B cell (primary cell): ENCODE data around the gene USP9X. TPM values are rescaled to one million over a fixed set of nuclear protein-coding genes. Genes with fewer than 3 reads are reported as not detected.

Source experiments
- ATAC-seq: fragments of 200-7000 bp; cut with Tn5 transposase; one replicate; pipeline ENCODE4 v1.10.0; 2021; ENCODE audit warnings: low read depth, mild to moderate bottlenecking, moderate number of reproducible peaks, moderate library complexity
- CTCF ChIA-PET: fragments of 350-600 bp; sonication (Branson Sonifier 250); formaldehyde crosslinking; loops from one replicate; lab custom pipeline; 2021; ENCODE audit warnings: antibody characterized with exemption, inconsistent platforms; lab: Charles Lee
- POLR2A ChIA-PET: fragments of 350-600 bp; sonication (Branson Sonifier 250); formaldehyde crosslinking; loops from one replicate; lab custom pipeline; 2021; ENCODE audit warnings: antibody characterized with exemption; lab: Charles Lee
- DNase-seq: peaks from one replicate; pipeline ENCODE4 v3.0.0; 2013
- H2AFZ ChIP-seq: 2 replicates; pipeline ENCODE4 v1.6.1; 2012; ENCODE audit warnings: mild to moderate bottlenecking, low read depth, low read length; ENCODE audit not compliant: insufficient read depth, poor library complexity, severe bottlenecking
- H3K27ac ChIP-seq, 2 donors: 1 replicate in 1 of 2; 2 replicates in 1 of 2; pipeline ENCODE4 v1.5.1; 2012 to 2013; ENCODE audit warnings: low read length in 2 of 2, mild to moderate bottlenecking in 2 of 2, moderate library complexity in 1 of 2
- H3K27me3 ChIP-seq, 4 experiments: fragments of 200-600 bp in 1 of 4; sonication (generic) in 1 of 4; replicated peaks in 1 of 4; 1 replicate in 2 of 4; 2 replicates in 2 of 4; pipeline versions ENCODE4 v1.6.1 to v1.7.0; 2013 to 2016; ENCODE audit warnings: low read length in 3 of 4, mild to moderate bottlenecking in 2 of 4, mixed read lengths in 1 of 4, moderate library complexity in 1 of 4; ENCODE audit not compliant: insufficient read depth in 4 of 4, control insufficient read depth in 3 of 4; ENCODE audit errors: control extremely low read depth in 1 of 4
- H3K36me3 ChIP-seq, 2 experiments: replicated peaks in 1 of 2; 1 replicate in 1 of 2; 2 replicates in 1 of 2; pipeline versions ENCODE4 v1.6.1 to v1.7.1; 2013; ENCODE audit warnings: low read length in 1 of 2; ENCODE audit not compliant: insufficient read depth in 2 of 2, control insufficient read depth in 1 of 2; ENCODE audit errors: control extremely low read depth in 1 of 2, extremely low read depth in 1 of 2
- H3K4me1 ChIP-seq, 2 donors: fragments of 200-600 bp in 1 of 2; sonication (generic) in 1 of 2; 1 replicate in 1 of 2; 2 replicates in 1 of 2; pipeline versions ENCODE4 v1.5.1 to v1.6.1; 2013 to 2017; ENCODE audit warnings: low read length in 2 of 2; ENCODE audit not compliant: control insufficient read depth in 2 of 2, insufficient read depth in 2 of 2
- H3K4me2 ChIP-seq: replicated peaks from 2 replicates; pipeline ENCODE3; 2012; ENCODE audit warnings: mild to moderate bottlenecking, low read depth, low read length; ENCODE audit not compliant: poor library complexity, severe bottlenecking
- H3K4me3 ChIP-seq, 5 experiments: fragments of 200-600 bp in 1 of 5; sonication (generic) in 1 of 5; 1 replicate in 3 of 5; 2 replicates in 2 of 5; pipeline versions ENCODE4 v1.5.1 to v1.7.0; 2011 to 2016; ENCODE audit warnings: low read length in 4 of 5, mild to moderate bottlenecking in 4 of 5, low read depth in 2 of 5, control low read depth in 1 of 5, moderate library complexity in 1 of 5; ENCODE audit not compliant: insufficient read depth in 1 of 5; ENCODE audit errors: control extremely low read depth in 1 of 5, extremely low read depth in 1 of 5
- H3K79me2 ChIP-seq: fragments of 200-600 bp; sonication (generic); one replicate; pipeline ENCODE4 v1.6.0; 2016; ENCODE audit warnings: low read length; ENCODE audit not compliant: control insufficient read depth, insufficient read depth
- H3K9ac ChIP-seq: fragments of 200-600 bp; sonication (generic); 2 replicates; pipeline ENCODE4 v1.6.1; 2017; ENCODE audit warnings: mild to moderate bottlenecking, low read length, moderate library complexity
- H3K9me3 ChIP-seq, 3 donors: one replicate each; pipeline versions ENCODE4 v1.6.1 to v1.7.1; 2013; ENCODE audit warnings: low read length in 2 of 3; ENCODE audit not compliant: control insufficient read depth in 2 of 3, insufficient read depth in 1 of 3; ENCODE audit errors: control extremely low read depth in 1 of 3
- H4K20me1 ChIP-seq: 2 replicates; pipeline ENCODE4 v1.6.0; 2012; ENCODE audit warnings: mild to moderate bottlenecking, low read length; ENCODE audit not compliant: insufficient read depth, control insufficient read depth, poor library complexity, severe bottlenecking
- H3K27ac Mint-ChIP-seq: one replicate; pipeline ENCODE4 v1.8.0; 2021; ENCODE audit warnings: mixed read lengths
- H3K27me3 Mint-ChIP-seq: one replicate; pipeline ENCODE4 v1.8.0; 2021; ENCODE audit warnings: mixed read lengths
- H3K4me1 Mint-ChIP-seq: one replicate; pipeline ENCODE4 v1.8.0; 2021; ENCODE audit warnings: mixed read lengths
- H3K4me3 Mint-ChIP-seq: one replicate; pipeline ENCODE4 v1.8.0; 2021; ENCODE audit warnings: mixed read lengths
- H3K9me3 Mint-ChIP-seq: one replicate; pipeline ENCODE4 v1.8.0; 2022; ENCODE audit warnings: mixed read lengths; ENCODE audit not compliant: insufficient read depth
- CTCF ChIP-seq: fragments of 200-600 bp; IDR thresholded peaks from one replicate; pipeline ENCODE4 v1.8.0; 2022; ENCODE audit warnings: antibody characterized with exemption, mild to moderate bottlenecking
- EZH2 ChIP-seq: IDR thresholded peaks from 2 replicates; pipeline ENCODE4 v1.6.1; 2012; ENCODE audit warnings: borderline replicate concordance, low read depth, mild to moderate bottlenecking, moderate library complexity, low read length; ENCODE audit not compliant: insufficient read depth, poor library complexity, severe bottlenecking
- WGBS: methylation state at CpG from one replicate; pipeline ENCODE4 v1.1.5; 2013; ENCODE audit warnings: missing lambda C conversion rate; ENCODE audit not compliant: insufficient coverage; 5-methylcytosine and 5-hydroxymethylcytosine counted together
- intact Hi-C: fragments of 100-400 bp; cut with micrococcal nuclease; formaldehyde crosslinking; loops from one replicate; pipeline ENCODE4 v1.10.0; 2022
- polyA plus RNA-seq: library from polyadenylated mRNA; depleted of rRNA; stranded (reverse); fragments of >200 nt; gene quantifications from 2 replicates; pipeline ENCODE4 v1.2.3, GENCODE V29; 2012
- total RNA-seq, 2 donors: library from RNA; stranded (reverse); fragments of 120-200 nt in 1 of 2; gene quantifications; 1 replicate in 1 of 2; 2 replicates in 1 of 2; pipeline versions ENCODE4 v1.2.3 to v1.2.4, GENCODE V29; 2013 to 2022

USP9X gene
- total and polyA plus RNA-seq, 2 donors (not counting 1 experiment from before 2014, with no cell fraction given) = 9.6 to 87.6 TPM

DNA sequence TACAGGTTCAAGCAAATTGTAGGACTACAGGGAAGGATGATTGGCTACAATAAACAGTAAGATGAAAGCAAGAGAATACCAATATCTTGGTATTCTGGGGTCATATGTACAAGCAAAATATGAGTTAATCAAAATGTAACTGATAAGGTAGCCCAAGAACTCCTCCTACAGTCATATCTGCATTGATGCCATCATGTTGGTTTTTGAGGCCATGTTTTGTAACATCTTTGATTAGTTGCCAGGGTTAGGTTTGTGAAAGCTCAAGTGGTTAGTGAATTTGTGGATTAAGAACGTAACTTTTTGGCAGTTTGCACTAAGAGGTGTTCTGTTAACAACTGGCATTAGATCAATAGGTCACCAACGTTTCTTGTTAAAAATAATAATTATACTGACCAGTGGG lies 59.6 kb downstream of the USP9X start:
- no CpG with 5 or more reads among the region's 2 CpGs for WGBS
- no peak overlapping the region for H3K27ac Mint-ChIP-seq
- Histone ChIP-seq H3K36me3 (peaks cover 0 to 36% of the 10 kb centered on the region in 2 experiments), H3K27me3 (no peaks in the 10 kb centered on the region), H3K9me3 (no peaks in the 10 kb centered on the region), H2AFZ (no peak overlapping the region), H3K4me2 (no peak overlapping the region), H4K20me1 (no peaks in the 10 kb centered on the region), H3K79me2 (no peaks in the 10 kb centered on the region), H3K4me1 (no peaks in the 10 kb centered on the region), H3K27ac (no peak overlapping the region), H3K9ac (no peak overlapping the region), H3K4me3 (no peak overlapping the region)
- no peaks in the 10 kb centered on the region for H3K4me1 Mint-ChIP-seq
- H3K27me3 Mint-ChIP-seq = no peaks in the 10 kb centered on the region
- H3K4me3 Mint-ChIP-seq = no peak overlapping the region
- ATAC-seq = no peak
- TF ChIP-seq CTCF = no peak
- TF ChIP-seq EZH2 = no peak
- DNase-seq = no peak
- CTCF ChIA-PET = no interaction called here
- POLR2A ChIA-PET = no interaction called here
- H3K9me3 Mint-ChIP-seq = no peaks in the 10 kb centered on the region
- intact Hi-C loops = no loop called here

- intact Hi-C loops = no loop called here
- Histone ChIP-seq H3K27ac (no peak overlapping the region), H3K4me3 (no peak overlapping the region), H4K20me1 (no peaks in the 10 kb centered on the region), H3K9me3 (no peaks in the 10 kb centered on the region), H3K9ac (no peak overlapping the region), H2AFZ (no peak overlapping the region), H3K27me3 (no peaks in the 10 kb centered on the region), H3K79me2 (no peaks in the 10 kb centered on the region), H3K4me1 (no peaks in the 10 kb centered on the region), H3K36me3 (peaks cover 0 to 39% of the 10 kb centered on the region in 2 experiments), H3K4me2 (no peak overlapping the region)
- TF ChIP-seq EZH2 = no peak
- TF ChIP-seq CTCF = no peak
- H3K4me3 Mint-ChIP-seq = no peak overlapping the region
- ATAC-seq = no peak
- WGBS = no CpG with 5 or more reads among the region's 2 CpGs
- DNase-seq = no peak
- no peaks in the 10 kb centered on the region for H3K9me3 Mint-ChIP-seq
- no peaks in the 10 kb centered on the region for H3K4me1 Mint-ChIP-seq
- ChIA-PET POLR2A (no interaction called here), CTCF (interaction anchor here (0.6 kb wide), 1 partner anchor 31 kb away, joined by 3 read pairs; no protein-coding TSS in a partner anchor)
- H3K27me3 Mint-ChIP-seq = no peaks in the 10 kb centered on the region
- no peak overlapping the region for H3K27ac Mint-ChIP-seq
Measured at GRCh38 chrX:41145920-41146608, 60.8 kb downstream of the USP9X start.
